ENCODE measurements around the gene LDB3. TPM values are rescaled to one million over a fixed set of nuclear protein-coding genes. Genes with fewer than 3 reads are reported as not detected.
"Not testable (repeated sequence)": the region's sequence is repeated elsewhere in the genome, so short reads cannot be mapped to it uniquely, and the experiment has no call there.

LDB3 gene
- total RNA-seq, 1 experiment from 2014 or later: 0.20 TPM

DNA sequence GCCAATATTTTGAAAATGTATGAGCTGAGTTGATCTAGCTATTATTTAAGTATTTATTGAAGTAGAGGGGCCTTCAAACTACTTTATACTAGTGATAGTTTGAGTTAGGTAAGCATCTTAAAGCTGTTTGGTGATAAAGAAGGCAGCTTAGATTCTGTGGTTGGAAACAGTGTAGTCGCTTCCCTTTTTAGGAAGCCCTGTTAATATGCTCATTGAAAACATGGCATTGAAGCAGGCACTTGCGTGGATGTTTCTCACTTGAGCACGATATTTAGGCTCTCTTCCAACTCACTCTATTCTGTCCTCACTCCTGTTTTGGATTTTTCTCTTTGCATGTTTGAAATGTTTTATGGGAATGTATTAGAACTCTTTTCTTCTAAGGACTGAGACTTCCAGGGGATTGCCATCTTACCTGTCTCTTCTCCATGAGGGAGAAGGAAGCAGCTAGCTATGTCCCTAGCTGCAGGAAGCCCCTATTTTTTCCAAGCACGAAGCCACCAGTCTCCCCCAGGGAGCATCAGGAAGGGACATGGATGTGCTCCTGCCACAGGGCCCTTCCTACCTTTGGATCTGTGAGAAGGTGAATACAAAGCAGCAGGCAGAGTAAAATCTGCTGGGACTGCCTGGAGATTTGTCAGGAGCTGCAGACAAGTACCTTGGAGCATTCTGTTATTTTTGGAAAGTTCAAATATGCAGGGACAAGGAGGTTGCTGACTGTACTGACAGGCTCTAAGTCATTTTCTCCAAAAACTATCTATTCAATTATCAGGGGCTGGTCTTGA is 66.1 kb downstream of the LDB3 start:
- no peaks in the 10 kb centered on the region for H3K79me2 ChIP-seq (ENCODE audit: insufficient read depth, low read length)
- H3K4me3 ChIP-seq (replicated peaks in 1 of 2; ENCODE audit: low read depth in 1 of 2, low read length in 2 of 2): no peak overlapping the region
- no peaks in the 10 kb centered on the region for H3K4me1 ChIP-seq (ENCODE audit: control insufficient read depth in 1 of 2, insufficient read depth in 2 of 2, low read length in 2 of 2)
- no peaks in the 10 kb centered on the region for H3K9me3 ChIP-seq (ENCODE audit: control insufficient read depth in 1 of 2, insufficient read depth in 1 of 2, low read depth in 1 of 2, low read length in 2 of 2)
- POLR2A ChIA-PET: no interaction called here
- intact Hi-C loops (cut with micrococcal nuclease): no loop called here
- no peak overlapping the region for H2AFZ ChIP-seq (ENCODE audit: low read depth, low read length, poor library complexity, severe bottlenecking)
- H3K27ac ChIP-seq (ENCODE audit: low read depth, low read length): no peak overlapping the region
- no peak overlapping the region for H3K4me2 ChIP-seq (ENCODE audit: low read length)
- CTCF ChIA-PET: no interaction called here
- no peaks in the 10 kb centered on the region for H4K20me1 ChIP-seq (ENCODE audit: insufficient read depth)
- no peaks in the 10 kb centered on the region for H3K27me3 ChIP-seq (ENCODE audit: insufficient read depth, low read length)
- ATAC-seq (no peak), DNase-seq (ENCODE audit: low read depth, low spot score) (no peak)
- H3K36me3 ChIP-seq (ENCODE audit: control insufficient read depth in 1 of 2, insufficient read depth in 2 of 2, low read length in 2 of 2): no peaks in the 10 kb centered on the region
- BruUV-seq (replicated peaks): no TSS peak
- no peak overlapping the region for H3K9ac ChIP-seq (ENCODE audit: low read length)
- TF ChIP-seq CEBPB (IDR thresholded peaks at IDR 0.05; ENCODE audit: low read depth): no peak
- no peak for TF ChIP-seq ZNF274 (IDR thresholded peaks at IDR 0.05; ENCODE audit: low read depth, low read length)
- no peak for TF ChIP-seq JUND (IDR thresholded peaks at IDR 0.05)
- H3K9me2 ChIP-seq (ENCODE audit: insufficient read depth): no peaks in the 10 kb centered on the region
- RAD21 ChIA-PET (ENCODE audit: low non-redundant PET in 1 of 2, low total read pairs in 2 of 2, uncharacterized antibody in 2 of 2, unreplicated experiment in 2 of 2): no interaction called here

DNA sequence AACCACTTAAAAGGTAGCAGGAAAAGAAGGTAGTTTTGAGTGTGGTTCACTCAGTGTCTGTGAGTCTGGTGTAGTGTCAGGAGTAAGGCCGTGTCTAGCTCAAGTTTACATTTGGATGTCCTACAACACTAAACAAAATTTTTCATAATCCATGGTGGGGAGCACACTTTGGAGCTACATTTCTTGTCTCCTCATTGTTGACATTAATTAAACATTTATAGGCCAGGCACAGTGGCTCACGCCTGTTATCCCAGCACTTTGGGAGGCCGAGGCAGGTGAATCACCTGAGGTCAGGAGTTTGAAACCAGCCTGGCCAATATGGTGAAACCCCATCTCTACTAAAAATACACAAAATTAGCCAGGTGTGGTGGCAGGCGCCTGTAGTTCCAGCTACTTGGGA is 67.0 kb downstream of the LDB3 start:
- RAD21 ChIA-PET (ENCODE audit: low non-redundant PET in 1 of 2, low total read pairs in 2 of 2, uncharacterized antibody in 2 of 2, unreplicated experiment in 2 of 2); POLR2A ChIA-PET; H3K4me1 ChIP-seq (ENCODE audit: control insufficient read depth in 1 of 2, insufficient read depth in 2 of 2, low read length in 2 of 2): not testable (repeated sequence)

More for the DNA sequence above, 67.0 kb downstream of the LDB3 start:
- intact Hi-C loops (cut with micrococcal nuclease); H4K20me1 ChIP-seq (ENCODE audit: insufficient read depth); H3K27ac ChIP-seq (ENCODE audit: low read depth, low read length); H3K4me3 ChIP-seq (replicated peaks in 1 of 2; ENCODE audit: low read depth in 1 of 2, low read length in 2 of 2); H3K27me3 ChIP-seq (ENCODE audit: insufficient read depth, low read length); H3K9me3 ChIP-seq (ENCODE audit: control insufficient read depth in 1 of 2, insufficient read depth in 1 of 2, low read depth in 1 of 2, low read length in 2 of 2); H3K9ac ChIP-seq (ENCODE audit: low read length); H3K4me2 ChIP-seq (ENCODE audit: low read length); ATAC-seq; H2AFZ ChIP-seq (ENCODE audit: low read depth, low read length, poor library complexity, severe bottlenecking); H3K36me3 ChIP-seq (ENCODE audit: control insufficient read depth in 1 of 2, insufficient read depth in 2 of 2, low read length in 2 of 2); DNase-seq (ENCODE audit: low read depth, low spot score); BruUV-seq (replicated peaks); H3K9me2 ChIP-seq (ENCODE audit: insufficient read depth); H3K79me2 ChIP-seq (ENCODE audit: insufficient read depth, low read length): not testable (repeated sequence)
- CTCF ChIA-PET: interaction anchor here (0.6 kb wide), 1 partner anchor 131 kb away, joined by 5 read pairs; no protein-coding TSS in a partner anchor

All from HCT116 (cell line).